ENCODE measurements around the gene NDUFS4. TPM values are rescaled to one million over a fixed set of nuclear protein-coding genes. Genes with fewer than 3 reads are reported as not detected.

NDUFS4 gene
- total RNA-seq (2021) (84.1 and 94.3 TPM in 2 replicates), Bru-seq, nascent RNA (percentile 82 among the genes with signal in this experiment), BruChase-seq, experiment 1, labeled RNA remaining after a 2-hour chase (percentile 62 among the genes with signal in this experiment), BruChase-seq, experiment 2, labeled RNA remaining after a 6-hour chase (percentile 52 among the genes with signal in this experiment)
- long read RNA-seq, transcript NDUFS4-201 (5 exons, 675 nt) = major isoform, 127 of 144 reads
- long read RNA-seq, partial matches to known transcripts = 9 of 144 reads
- long read RNA-seq, other reads (novel, unspliced or antisense) = 5 of 144 reads

DNA sequence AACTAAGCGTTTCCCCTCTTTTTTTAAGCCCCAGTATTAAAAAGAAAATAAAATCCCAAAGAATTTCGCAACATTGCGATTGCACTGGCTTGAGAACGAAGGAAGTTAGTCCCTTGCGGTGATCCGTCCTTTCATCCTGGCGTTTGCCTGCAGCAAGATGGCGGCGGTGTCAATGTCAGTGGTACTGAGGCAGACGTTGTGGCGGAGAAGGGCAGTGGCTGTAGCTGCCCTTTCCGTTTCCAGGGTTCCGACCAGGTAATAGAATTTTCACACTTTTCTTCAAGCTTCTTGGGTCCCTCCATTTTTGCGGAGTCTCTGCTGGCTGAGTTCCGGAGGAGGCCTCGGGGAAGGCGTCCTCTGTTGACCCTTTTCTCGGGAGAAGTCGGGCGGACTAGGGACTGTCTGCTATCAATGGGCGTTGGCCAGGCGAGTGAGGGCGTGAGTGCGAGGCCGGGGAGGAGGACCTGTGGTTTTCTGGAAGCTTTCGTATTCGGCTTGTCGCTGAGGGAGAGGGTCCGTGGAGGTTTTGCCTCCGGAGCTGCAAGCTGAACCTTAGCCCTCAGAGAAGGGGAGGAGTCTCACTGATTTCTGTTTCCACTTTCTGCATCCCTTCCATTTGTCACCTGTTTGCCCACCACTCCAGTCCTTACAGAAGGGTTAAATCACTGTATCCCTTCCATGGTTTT is at the start of gene NDUFS4:
TSS of gene NDUFS4 (plus strand) at position 134 of the 686 bp plus-strand sequence. CDS start at position 158, 24 bp downstream.
- TSS peak; percentile 95 for BruUV-seq (replicated peaks)
- H2AFZ ChIP-seq = peak within 1 kb of the TSS; percentile 96
- peak within 1 kb of the TSS; percentile 79 for H3K4me2 ChIP-seq
- peak within 1 kb of the TSS; percentile 42 for H3K27ac ChIP-seq
- peak within 1 kb of the TSS; percentile 73 for H3K4me3 ChIP-seq
- H3K4me1 ChIP-seq (replicated peaks; ENCODE audit: insufficient read depth) = peaks cover 5% of the 10 kb centered on the region; the same call in 1 of the 2 replicates
- H3K9me2 ChIP-seq (ENCODE audit: insufficient read depth) = 0 out of 2 replicates have a peak, but pooled peaks cover 4% of the 10 kb centered on the region
- H3F3A ChIP-seq (ENCODE audit: insufficient read depth, low read depth) = no peaks in the 10 kb centered on the region
- POLR2A ChIA-PET (ENCODE audit: unreplicated experiment) = interaction anchor here (0.6 kb wide), 1 partner anchor 674 kb away, joined by 3 read pairs; no protein-coding TSS in a partner anchor
- H3K36me3 ChIP-seq (ENCODE audit: low read depth) = no peaks in the 10 kb centered on the region
- H3K9me3 ChIP-seq (ENCODE audit: insufficient read depth, low read depth) = no peaks in the 10 kb centered on the region
- peak; percentile 73 to 76 for DNase-seq
- CTCF ChIA-PET = no interaction called here
- no peaks in the 10 kb centered on the region for H3K27me3 ChIP-seq (ENCODE audit: insufficient read depth, low read depth)
- TF ChIP-seq EZH2 (IDR thresholded peaks at IDR 0.05; ENCODE audit: low read depth) = no peak
- TF ChIP-seq, protein P1, sequence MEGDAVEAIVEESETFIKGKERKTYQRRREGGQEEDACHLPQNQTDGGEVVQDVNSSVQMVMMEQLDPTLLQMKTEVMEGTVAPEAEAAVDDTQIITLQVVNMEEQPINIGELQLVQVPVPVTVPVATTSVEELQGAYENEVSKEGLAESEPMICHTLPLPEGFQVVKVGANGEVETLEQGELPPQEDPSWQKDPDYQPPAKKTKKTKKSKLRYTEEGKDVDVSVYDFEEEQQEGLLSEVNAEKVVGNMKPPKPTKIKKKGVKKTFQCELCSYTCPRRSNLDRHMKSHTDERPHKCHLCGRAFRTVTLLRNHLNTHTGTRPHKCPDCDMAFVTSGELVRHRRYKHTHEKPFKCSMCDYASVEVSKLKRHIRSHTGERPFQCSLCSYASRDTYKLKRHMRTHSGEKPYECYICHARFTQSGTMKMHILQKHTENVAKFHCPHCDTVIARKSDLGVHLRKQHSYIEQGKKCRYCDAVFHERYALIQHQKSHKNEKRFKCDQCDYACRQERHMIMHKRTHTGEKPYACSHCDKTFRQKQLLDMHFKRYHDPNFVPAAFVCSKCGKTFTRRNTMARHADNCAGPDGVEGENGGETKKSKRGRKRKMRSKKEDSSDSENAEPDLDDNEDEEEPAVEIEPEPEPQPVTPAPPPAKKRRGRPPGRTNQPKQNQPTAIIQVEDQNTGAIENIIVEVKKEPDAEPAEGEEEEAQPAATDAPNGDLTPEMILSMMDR (conservative IDR thresholded peaks at IDR 0.05) = no peak
- H4K20me1 ChIP-seq (ENCODE audit: insufficient read depth) = no peaks in the 10 kb centered on the region
- intact Hi-C loops (cut with micrococcal nuclease; ENCODE audit: unreplicated experiment) = no loop called here
- peaks cover 45% of the 10 kb centered on the region for H3K79me2 ChIP-seq (ENCODE audit: low read depth)

DNA sequence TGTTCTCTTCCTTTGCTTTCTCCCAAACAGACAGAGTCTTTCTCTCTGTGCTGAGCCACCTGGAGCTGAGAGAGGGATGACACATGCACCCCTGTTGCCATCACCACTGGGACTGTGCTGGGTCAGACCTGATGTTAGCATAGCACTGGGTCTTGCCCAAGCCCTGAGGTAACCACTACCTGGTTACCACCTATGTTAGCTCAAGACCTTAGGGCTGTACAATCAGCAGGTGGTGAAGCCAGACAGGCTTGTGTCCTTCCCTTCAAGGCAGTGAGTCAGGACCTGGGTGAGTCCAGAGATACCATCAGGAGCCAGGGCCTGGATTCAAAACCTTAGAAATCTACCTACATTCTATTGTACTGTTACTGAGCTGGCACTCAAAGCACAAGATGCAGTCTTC is 47.9 kb upstream of the NDUFS4 start:
- DNase-seq = peak in 1 of 2 experiments; percentile 61
- Histone ChIP-seq H3K4me2 (no peak overlapping the region), H3K79me2 (ENCODE audit: low read depth) (no peaks in the 10 kb centered on the region), H2AFZ (no peak overlapping the region), H3K9me3 (ENCODE audit: insufficient read depth, low read depth) (peaks cover 6% of the 10 kb centered on the region; the same call in 1 of the 2 replicates), H3K36me3 (ENCODE audit: low read depth) (no peaks in the 10 kb centered on the region), H3F3A (ENCODE audit: insufficient read depth, low read depth) (no peaks in the 10 kb centered on the region; the same call in 1 of the 2 replicates), H3K4me1 (replicated peaks; ENCODE audit: insufficient read depth) (no peaks in the 10 kb centered on the region), H3K27ac (no peak overlapping the region), H4K20me1 (ENCODE audit: insufficient read depth) (no peaks in the 10 kb centered on the region), H3K27me3 (ENCODE audit: insufficient read depth, low read depth) (no peaks in the 10 kb centered on the region), H3K9me2 (ENCODE audit: insufficient read depth) (no peaks in the 10 kb centered on the region), H3K4me3 (no peak overlapping the region)
- ChIA-PET CTCF (no interaction called here), POLR2A (ENCODE audit: unreplicated experiment) (no interaction called here)
- BruUV-seq (replicated peaks) = no TSS peak
- TF ChIP-seq, protein P1 (conservative IDR thresholded peaks at IDR 0.05) = no peak
- no peak for TF ChIP-seq EZH2 (IDR thresholded peaks at IDR 0.05; ENCODE audit: low read depth)
- intact Hi-C loops (cut with micrococcal nuclease; ENCODE audit: unreplicated experiment) = no loop called here

DNA sequence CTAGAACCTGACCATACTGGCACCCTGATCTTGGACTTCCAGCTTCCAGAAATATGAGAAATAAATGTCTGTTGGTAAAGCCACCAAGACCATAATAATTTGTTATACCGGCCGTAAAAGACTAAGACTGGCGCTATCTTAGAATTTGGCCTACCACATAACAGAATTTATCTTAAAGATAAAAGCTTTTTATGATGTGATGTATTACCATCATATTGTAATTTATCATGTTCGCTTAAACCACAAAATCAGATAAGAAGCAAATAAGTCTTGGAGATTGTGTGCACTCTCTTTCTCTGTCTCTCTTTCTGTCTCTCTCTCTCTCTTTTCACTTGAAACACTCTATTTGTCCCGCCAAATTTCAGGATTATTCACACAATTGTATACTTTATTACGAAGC is 44.5 kb upstream of the NDUFS4 start:
- Histone ChIP-seq H3K9me3 (ENCODE audit: insufficient read depth, low read depth) (no peaks in the 10 kb centered on the region), H3K36me3 (ENCODE audit: low read depth) (no peaks in the 10 kb centered on the region), H3K79me2 (ENCODE audit: low read depth) (no peaks in the 10 kb centered on the region), H2AFZ (no peak overlapping the region), H3K4me1 (replicated peaks; ENCODE audit: insufficient read depth) (no peaks in the 10 kb centered on the region), H3F3A (ENCODE audit: insufficient read depth, low read depth) (no peaks in the 10 kb centered on the region; the same call in 1 of the 2 replicates), H3K27me3 (ENCODE audit: insufficient read depth, low read depth) (no peaks in the 10 kb centered on the region), H3K4me3 (no peak overlapping the region), H4K20me1 (ENCODE audit: insufficient read depth) (no peaks in the 10 kb centered on the region), H3K27ac (no peak overlapping the region), H3K9me2 (ENCODE audit: insufficient read depth) (no peaks in the 10 kb centered on the region), H3K4me2 (no peak overlapping the region)
- intact Hi-C loops (cut with micrococcal nuclease; ENCODE audit: unreplicated experiment) = no loop called here
- TF ChIP-seq EZH2 (IDR thresholded peaks at IDR 0.05; ENCODE audit: low read depth) = no peak
- TF ChIP-seq, protein P1 (conservative IDR thresholded peaks at IDR 0.05) = no peak
- ChIA-PET POLR2A (ENCODE audit: unreplicated experiment) (no interaction called here), CTCF (no interaction called here)
- DNase-seq = no peak
- no TSS peak for BruUV-seq (replicated peaks)

All from PC-9 (cell line).